Measurements from ENCODE around the gene RFC2. TPM values are rescaled to one million over a fixed set of nuclear protein-coding genes. Genes with fewer than 3 reads are reported as not detected.

RFC2 gene
- total and polyA plus RNA-seq, 2 of the 8 experiments (the other 6 are each of a cell fraction or from before 2014, with no cell fraction given): 52.9 to 85.4 TPM

- no peak overlapping the region for H2BK5ac ChIP-seq (ENCODE audit: low read depth, low read length)
- no peak for DNase-seq (ENCODE audit: low read depth in 1 of 2, low spot score in 2 of 2)
- H3K36me3 ChIP-seq (ENCODE audit: control insufficient read depth in 2 of 4, insufficient read depth in 4 of 4, low read length in 3 of 4): peaks cover 2 to 28% (median 11%) of the 10 kb centered on the region in 4 experiments; a peak in 7 of 8 replicates
- no peaks in the 10 kb centered on the region; a peak in 2 of 7 replicates for H3K4me1 ChIP-seq (replicated peaks in 1 of 4; ENCODE audit: control insufficient read depth in 3 of 4, insufficient read depth in 4 of 4, low read length in 3 of 4)
- no peaks in the 10 kb centered on the region for H3K79me2 ChIP-seq (ENCODE audit: control insufficient read depth in 1 of 2, insufficient read depth in 2 of 2, low read length in 2 of 2)
- no peak overlapping the region for H2BK12ac ChIP-seq (ENCODE audit: low read depth, low read length)
- no peak overlapping the region for H3K4ac ChIP-seq (replicated peaks; ENCODE audit: insufficient read length, low read depth, low read length)
- ChIA-PET CTCF (ENCODE audit: partially characterized antibody) (no interaction called here), POLR2A (ENCODE audit: partially characterized antibody) (no interaction called here)
- no peak overlapping the region for H3K23ac ChIP-seq (ENCODE audit: insufficient read length)
- no peak overlapping the region for H2BK15ac ChIP-seq (ENCODE audit: low read length)
- no peaks in the 10 kb centered on the region for H3K27me3 ChIP-seq (replicated peaks in 1 of 4; ENCODE audit: control insufficient read depth in 3 of 4, extremely low read depth in 1 of 4, insufficient read depth in 3 of 4, low read length in 3 of 4)
- H2AK5ac ChIP-seq (ENCODE audit: low read depth, low read length): no peak overlapping the region
- no peak overlapping the region for H3K9ac ChIP-seq (replicated peaks in 1 of 4; ENCODE audit: extremely low read depth in 1 of 4, low read depth in 3 of 4, low read length in 3 of 4)
- no peak overlapping the region for H3K4me2 ChIP-seq (ENCODE audit: insufficient read depth in 1 of 2, low read depth in 2 of 2, low read length in 2 of 2)
- no peak overlapping the region for H2BK20ac ChIP-seq (ENCODE audit: low read length)
- no peak overlapping the region for H3K18ac ChIP-seq (ENCODE audit: extremely low read depth, low read length)
- H3K79me1 ChIP-seq (ENCODE audit: low read depth, low read length): no peaks in the 10 kb centered on the region
- FAIRE-seq: no peak
- no peak overlapping the region for H4K91ac ChIP-seq (replicated peaks; ENCODE audit: insufficient read length, low read length)
- H3K4me3 ChIP-seq (ENCODE audit: extremely low read depth in 1 of 4, insufficient read depth in 2 of 4, low read depth in 3 of 4, low read length in 4 of 4): no peak overlapping the region
- no peak overlapping the region for H3K56ac ChIP-seq (replicated peaks; ENCODE audit: insufficient read length, low read depth, low read length)
- no peaks in the 10 kb centered on the region for H3K9me3 ChIP-seq (ENCODE audit: insufficient read depth in 2 of 2, low read depth in 1 of 2, low read length in 1 of 2)
- H2BK120ac ChIP-seq (replicated peaks; ENCODE audit: low read depth, low read length): no peak overlapping the region
- H4K20me1 ChIP-seq (replicated peaks in 1 of 2; ENCODE audit: control insufficient read depth in 1 of 2, insufficient read depth in 2 of 2, low read length in 2 of 2): peaks cover 4 to 12% of the 10 kb centered on the region in 2 experiments
- no peak overlapping the region for H4K8ac ChIP-seq (ENCODE audit: extremely low read depth, insufficient read depth, low read length)
- H3K23me2 ChIP-seq (ENCODE audit: low read depth, low read length): no peaks in the 10 kb centered on the region
- H3K27ac ChIP-seq (ENCODE audit: low read depth, low read length): no peak overlapping the region
- WGBS, 2 experiments (ENCODE audit: extremely low coverage in 1 of 2, insufficient coverage in 1 of 2, insufficient read length in 1 of 2, insufficient replicate concordance in 2 of 2, low coverage in 1 of 2, low lambda C conversion rate in 2 of 2, missing lambda C conversion rate in 1 of 2): 91% methylated on average over 12 of the region's 12 CpGs; no CpG with 5 or more reads in 1 of the 2 experiments
- no peak overlapping the region for H2AFZ ChIP-seq (ENCODE audit: low read length)
- H3K14ac ChIP-seq (ENCODE audit: insufficient read length): no peak overlapping the region
- H4K5ac ChIP-seq (ENCODE audit: insufficient read length, low read depth, low read length): no peak overlapping the region
- TF ChIP-seq TAF1 (IDR thresholded peaks at IDR 0.05; ENCODE audit: low read depth, low read length) (no peak), JUND (IDR thresholded peaks at IDR 0.05; ENCODE audit: low read length) (no peak), RFX5 (IDR thresholded peaks at IDR 0.05; ENCODE audit: borderline replicate concordance, low read depth, low read length) (no peak), TCF12 (IDR thresholded peaks at IDR 0.05; ENCODE audit: low read depth, low read length) (no peak), FOSL1 (IDR thresholded peaks at IDR 0.05; ENCODE audit: insufficient read depth, low read depth, low read length) (no peak), EZH2 (IDR thresholded peaks at IDR 0.05; ENCODE audit: low read depth, low read length, severe bottlenecking) (no peak), CREB1 (IDR thresholded peaks at IDR 0.05) (no peak), SP2 (IDR thresholded peaks at IDR 0.05; ENCODE audit: low read length) (no peak), ATF2 (IDR thresholded peaks at IDR 0.05; ENCODE audit: low read length) (no peak), GTF2F1 (IDR thresholded peaks at IDR 0.05; ENCODE audit: borderline replicate concordance, low read depth, low read length) (no peak), E2F6 (IDR thresholded peaks at IDR 0.05) (no peak), POU5F1 (IDR thresholded peaks at IDR 0.05; ENCODE audit: low read depth, low read length) (no peak)
Observed at GRCh38 chr7:74225400-74225799, 28.8 kb downstream of the RFC2 start.

All from H1 (cell line).